GM18511 (cell line): ENCODE results near the gene EPN2.

Experiments used
- ATAC-seq: cut with Tn5 transposase; IDR thresholded peaks from one replicate; pipeline ENCODE4 v1.9.1; 2021; ENCODE audit warnings: mild to moderate bottlenecking, moderate library complexity; ENCODE audit not compliant: unreplicated experiment

The EPN2 gene

DNA sequence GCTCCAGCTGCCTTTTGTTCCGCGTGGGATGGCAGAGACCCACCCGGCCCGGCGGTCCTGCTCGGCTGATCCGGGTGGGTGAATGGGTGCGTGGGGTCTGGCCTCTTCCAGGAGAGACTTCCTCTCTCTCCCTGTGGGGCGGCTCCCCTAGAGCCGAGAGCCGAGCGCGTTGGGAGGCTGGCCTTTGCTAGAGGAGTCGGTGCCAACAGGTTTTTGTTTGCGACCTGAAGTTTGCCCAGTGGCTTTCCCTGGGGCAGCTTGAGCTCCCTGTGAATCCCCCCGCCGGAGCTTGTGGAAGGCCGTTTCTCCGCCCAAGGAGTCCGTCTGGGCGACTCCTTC lies 970 bp downstream of the EPN2 start:
- ATAC-seq = no peak

DNA sequence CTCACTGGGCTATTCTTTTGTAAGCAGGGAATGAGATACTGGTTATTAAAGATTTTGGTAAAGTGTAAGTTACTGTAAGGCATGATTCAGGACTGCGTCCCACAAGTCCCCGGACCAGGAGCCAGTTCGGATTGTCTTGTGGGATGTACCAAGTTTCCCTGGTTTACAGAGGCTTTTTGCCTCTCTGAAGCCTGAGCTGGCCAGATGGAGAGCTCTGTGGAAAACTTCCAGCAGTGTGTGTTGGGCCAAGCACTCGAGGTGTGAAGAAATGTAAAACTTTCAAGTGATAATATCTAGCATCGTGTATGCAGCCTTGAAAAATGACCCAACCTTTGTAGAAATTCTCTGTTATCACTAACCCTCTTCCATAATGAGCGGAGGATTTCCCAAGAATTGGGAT lies 2.4 kb downstream of the EPN2 start:
- no peak for ATAC-seq

DNA sequence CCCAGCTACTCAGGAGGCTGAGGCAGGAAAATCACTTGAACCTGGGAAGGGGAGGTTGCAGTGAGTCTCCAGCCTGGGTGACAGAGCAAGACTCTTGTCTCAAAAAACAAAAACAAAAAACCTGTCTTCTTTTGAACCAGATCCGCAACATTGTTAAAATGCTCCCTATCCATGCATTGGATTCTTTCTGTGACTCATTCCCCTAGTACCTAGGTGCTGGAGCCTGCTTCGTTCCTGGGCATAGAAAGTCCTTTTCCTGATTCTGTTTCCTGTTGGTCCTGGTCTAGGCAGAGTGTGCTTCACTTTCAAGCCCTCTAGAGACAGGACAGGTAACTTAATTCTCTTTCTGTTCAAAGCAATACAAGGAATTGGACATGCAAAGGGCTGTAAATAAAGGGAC lies 5.2 kb downstream of the EPN2 start:
- ATAC-seq = no peak

DNA sequence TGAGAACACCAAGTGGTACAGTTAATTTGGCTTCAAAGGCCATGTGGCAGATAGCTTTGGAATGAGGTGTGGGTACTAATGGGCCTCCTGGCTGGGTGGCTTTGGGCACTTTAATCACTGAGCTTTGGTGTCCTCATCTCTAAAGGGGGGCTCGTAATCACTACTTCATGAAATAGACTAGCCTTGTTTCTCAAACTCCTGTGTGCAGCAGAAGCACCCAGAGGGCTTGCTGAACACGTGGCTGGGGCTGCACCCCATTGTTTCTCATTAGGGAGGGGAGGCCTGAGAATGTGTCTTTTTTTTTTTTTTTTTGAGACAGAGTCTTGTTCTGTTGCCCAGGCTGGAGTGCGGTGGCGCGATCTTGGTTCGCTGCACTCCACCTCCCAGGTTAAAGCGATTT lies 5.8 kb downstream of the EPN2 start:
- no peak for ATAC-seq

DNA sequence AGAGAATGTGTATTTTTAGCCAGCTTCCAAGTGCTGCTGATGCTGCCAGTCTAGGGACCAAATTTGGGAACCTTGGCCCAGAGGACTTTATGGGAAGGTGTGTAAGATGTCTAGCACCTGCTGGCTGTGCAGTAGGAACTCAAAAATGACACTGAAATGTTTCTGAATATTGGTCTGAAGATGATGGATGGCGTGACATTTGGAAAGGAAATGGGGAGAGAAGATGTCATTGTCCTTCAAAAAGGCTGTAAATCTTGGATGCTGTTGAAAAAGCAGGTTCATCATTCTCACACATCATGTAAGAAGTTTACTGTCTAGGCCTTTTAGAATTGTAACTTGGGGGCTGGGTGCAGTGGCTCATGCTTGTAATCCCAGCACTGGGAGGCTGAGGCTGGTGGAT lies 6.7 kb downstream of the EPN2 start:
- ATAC-seq = no peak

DNA sequence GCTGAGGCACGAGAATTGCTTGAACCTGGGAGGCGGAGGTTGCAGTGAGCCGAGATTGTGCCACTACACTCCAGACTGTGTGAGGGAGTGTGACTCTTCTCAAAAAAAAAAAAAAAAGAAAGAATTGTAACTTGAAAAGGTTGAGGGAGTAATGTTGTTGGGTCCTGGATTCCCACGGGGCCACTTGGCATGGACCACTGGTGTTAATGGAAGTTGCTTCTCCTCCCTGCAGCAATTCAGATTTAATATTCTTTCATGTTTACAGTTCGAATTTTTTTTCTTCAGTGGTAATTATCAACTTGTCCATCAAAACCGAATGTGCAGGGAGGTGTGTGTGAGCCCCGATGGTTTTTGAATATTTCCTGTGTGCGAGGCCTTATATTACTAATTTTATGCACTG lies 7.2 kb downstream of the EPN2 start:
- no peak for ATAC-seq

DNA sequence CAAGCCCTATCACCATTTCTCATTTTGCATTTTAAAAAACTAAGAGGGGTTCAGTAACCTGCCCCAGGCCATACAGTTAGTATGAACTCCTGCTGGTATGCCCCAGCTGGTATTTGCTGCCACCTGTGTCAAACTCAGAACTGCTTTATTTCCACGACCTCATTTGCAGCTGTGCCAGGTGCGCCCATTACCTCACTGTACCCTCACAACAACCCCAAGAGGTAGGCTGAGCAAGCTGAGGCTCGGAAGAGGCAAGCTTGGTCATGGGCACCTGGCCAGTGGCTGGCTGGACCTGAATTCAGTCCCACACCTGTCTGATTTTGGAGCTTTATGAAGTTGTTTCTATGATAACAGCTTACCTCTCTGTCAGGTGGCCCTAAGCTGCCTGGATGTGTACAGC lies 7.6 kb downstream of the EPN2 start:
- no peak for ATAC-seq

DNA sequence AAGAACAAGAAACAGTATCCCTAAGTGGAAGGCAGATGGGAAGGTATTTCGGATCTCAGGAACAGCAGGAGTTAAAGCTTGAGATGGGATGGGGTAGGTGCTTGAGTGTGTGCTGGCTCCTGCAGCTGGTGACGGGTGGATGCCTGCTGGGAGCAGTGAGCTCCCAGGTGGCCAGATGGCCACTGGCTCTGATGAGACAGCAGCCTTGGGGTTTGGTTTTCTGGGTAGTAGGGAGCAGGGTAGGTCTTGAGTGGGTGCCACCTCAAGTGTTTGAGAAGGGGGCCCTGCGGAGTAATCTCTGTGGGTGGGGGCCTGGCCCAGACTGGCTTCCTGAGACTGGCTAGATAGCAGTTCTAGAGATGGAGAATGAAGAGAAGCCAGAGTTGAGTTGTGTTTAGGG lies 10.3 kb downstream of the EPN2 start:
- no peak for ATAC-seq

DNA sequence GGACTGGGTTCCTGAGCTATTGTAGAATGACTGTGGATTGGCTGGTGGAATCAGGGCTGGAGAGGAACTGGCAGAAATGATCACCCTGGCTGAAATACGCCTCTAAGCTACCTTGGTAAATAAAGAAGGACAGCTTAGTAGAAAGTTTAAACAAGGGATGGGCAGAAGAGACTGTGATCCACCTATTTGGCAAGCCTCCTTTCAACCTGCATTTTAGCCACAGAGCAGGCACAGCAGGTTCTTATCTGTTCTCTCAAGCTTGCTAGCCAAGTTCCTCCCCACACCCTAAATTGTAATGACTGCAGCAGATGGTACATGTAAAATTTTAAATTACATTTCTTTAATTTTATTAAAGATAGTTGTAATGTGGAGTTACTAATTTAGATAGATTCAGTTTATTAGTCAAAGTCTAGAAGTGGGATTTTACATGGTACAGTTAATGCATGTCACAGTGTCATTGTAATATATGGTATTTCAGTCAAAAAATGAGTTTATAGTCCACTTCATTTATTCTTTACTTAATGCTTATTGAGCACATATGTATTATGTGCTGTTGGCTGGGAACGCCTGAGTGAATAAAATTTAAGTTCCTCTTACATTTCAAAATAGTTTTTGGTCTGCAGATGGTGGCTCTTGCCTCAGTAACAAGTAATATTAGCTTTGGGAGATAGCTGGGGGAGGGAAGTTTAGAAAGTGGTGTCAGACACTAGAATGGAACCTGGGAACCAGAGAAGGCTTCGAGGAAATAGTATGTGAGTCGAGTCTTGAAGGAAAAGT lies 11.2 kb downstream of the EPN2 start:
- no peak for ATAC-seq

DNA sequence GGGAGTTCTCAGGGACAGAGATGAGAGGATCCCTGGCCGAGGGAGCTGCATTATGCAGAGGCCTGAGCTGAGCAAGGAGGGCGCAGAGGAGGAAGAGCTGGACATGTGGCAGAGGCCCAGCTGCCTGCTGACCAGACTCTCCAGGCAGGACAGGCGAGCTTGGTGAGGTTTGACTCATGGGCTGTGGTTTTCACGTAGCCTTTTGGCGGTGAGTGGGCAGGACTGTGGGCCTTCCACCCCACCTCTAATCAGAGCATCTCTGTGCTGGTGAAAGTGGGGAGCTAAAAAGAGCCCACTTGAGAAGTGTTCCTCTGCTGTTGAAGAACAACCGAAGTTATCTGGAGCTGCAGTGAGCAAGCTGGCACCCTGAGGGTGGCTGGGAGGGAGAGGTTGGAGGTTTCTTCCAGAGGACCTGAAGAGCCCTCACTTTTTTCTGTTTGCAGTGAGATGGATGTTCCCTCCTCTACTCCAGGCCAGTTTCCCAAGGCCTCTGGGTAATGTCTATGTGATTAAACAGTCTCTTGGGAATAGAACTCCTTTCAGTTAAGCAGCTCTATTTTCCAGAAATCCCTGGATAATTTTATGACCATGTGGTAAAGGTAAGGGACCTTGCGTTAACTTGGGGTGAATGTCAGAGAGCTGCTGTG lies 11.9 kb downstream of the EPN2 start:
- ATAC-seq = no peak

DNA sequence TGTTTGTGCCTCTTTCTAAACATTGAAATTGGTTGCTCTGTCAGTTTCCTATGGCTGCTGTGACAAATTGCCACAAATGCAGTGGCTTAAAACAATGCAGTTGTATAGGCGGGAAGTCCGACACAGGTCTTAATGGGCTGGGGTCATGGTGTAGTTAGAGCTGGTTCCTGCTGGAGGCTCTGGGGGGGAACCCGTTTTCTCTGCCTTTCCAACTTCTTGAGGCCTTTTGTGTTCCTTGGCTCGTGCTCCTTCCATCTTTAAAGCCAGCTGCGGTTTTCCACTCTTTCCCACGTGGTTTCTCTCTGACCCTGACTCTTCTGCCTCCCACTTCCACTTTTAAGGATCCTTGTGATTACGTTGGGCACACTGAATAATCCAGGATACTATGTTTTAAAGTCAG lies 12.5 kb downstream of the EPN2 start:
- no peak for ATAC-seq

DNA sequence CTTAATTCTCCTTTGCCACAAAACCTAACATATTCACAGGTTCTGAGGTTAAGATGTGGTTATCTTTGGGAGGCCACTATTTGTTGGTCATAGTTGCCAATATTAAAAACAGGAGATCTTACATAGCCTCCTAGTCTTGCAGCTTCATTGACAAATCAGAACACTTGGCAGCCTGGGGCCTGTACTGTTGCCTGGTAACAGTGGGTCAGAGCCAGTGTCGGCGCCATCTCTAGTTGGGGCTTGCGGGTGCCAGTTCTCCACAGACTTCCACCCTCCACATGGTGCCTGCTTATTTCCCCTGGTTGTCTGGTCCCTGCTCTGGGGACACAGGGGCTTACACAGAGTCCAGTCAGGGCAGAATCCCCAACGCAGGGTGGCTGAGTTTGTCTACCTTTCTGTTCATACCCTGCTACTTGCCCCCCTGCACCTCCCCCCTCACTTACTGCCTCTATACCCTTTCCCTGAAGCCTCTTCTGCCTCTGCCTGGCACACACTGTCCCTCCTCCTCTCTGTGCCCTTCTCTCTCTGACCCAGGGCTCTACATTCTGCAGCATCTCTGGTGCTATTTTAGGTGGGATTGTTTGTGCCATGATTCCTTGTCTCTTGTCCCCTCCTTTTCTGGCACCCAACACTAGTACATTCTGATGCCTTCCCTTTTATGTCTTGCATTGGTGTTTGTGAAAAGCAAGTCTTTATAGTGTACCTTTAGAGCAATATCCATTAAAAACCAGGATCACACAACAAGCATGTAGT lies 13.4 kb downstream of the EPN2 start:
- no peak for ATAC-seq

DNA sequence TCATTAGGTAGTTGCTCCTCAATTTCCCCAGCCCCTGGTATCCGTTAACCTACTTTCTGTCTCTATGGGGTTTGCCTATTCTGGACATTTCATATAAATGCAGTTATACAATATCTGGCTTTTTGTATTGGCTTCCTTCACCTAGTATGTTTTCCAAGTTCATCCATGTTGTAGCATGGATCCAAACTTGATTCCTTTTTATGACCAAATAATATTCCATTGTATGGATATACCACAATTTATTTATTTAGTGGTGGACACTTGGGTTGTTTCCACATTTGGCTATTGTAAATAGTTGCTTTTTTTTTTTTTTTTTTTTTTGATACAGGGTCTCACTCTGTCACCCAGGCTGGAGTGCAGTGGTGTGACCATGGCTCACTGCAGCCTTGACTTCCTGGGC lies 15.9 kb downstream of the EPN2 start:
- ATAC-seq = no peak

DNA sequence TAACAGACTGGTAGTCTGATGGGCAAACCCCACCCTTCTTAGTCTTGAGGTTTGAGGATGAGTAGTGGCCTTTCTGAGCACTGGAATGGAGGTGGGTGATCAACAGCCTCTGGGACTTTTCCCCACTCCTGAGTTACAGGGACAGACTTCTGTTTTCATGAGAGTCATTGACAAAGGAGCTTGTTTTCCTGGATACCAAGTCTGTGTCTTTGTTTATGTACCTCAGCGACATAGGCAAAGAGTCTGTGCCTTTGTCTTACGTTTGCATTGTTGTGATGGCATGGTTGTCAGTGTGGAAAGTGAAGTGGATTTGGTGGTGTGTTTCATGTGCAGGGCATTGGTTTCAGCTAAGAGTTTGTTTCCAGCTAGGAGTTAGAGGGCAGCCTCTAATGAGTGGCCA lies 17.5 kb downstream of the EPN2 start:
- ATAC-seq = no peak

DNA sequence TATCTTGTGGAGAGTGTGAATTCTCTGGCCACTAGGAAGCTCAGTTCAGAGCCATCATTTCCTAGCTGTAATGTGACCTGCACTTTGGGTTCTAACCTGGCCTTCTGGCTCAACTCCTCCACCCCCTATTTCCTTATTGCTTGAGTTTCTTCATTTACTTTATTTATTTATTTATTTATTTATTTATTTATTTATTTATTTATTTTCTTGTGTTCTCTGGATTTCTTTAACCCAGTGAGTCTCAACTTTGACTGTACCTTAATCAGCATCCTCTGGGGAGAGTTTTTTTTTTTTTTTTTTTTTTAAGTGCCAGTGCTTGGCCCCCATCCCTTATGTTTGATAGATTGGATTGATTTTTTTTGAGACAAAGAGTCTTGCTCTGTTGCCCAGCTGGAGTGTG lies 18.1 kb downstream of the EPN2 start:
- no peak for ATAC-seq

DNA sequence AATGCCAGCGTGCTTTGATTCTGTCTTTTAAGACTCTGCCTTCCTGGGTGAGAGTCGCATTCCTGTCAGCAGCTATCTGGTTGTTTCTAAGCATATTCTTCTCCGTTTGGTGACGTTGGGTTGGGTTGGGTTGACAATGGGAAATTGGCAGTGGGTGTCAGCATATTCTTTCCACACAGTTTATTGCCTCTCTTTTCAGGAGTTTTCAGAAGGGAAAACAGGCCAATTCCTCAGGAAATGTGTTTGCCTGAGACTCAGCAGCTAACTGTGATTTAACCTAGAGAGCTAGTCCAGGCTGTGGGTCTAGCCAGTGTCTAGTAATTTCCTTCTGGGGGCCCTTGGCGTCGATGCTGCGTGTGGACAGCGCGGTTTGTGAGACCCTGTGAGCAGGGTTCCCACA lies 21.2 kb downstream of the EPN2 start:
- no peak for ATAC-seq

DNA sequence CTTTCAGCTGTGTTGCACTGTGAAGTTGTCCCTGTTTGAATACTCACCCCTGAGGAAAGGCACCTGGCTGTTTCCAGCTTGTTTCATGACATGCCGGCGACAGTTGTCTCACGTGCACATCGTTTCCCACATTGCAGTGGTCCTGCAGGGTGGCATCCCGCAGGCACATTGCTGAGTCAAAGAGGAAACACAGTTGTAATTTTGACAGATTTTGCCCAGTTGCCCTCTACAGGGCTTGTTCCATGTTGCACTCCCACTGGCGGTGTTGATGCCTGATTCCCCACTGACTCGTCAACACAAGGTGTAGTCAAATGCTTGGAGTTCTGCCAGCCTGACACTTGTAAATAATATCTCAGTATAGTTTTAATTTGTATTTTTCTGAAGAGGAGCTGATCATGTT lies 23.8 kb downstream of the EPN2 start:
- ATAC-seq = no peak

DNA sequence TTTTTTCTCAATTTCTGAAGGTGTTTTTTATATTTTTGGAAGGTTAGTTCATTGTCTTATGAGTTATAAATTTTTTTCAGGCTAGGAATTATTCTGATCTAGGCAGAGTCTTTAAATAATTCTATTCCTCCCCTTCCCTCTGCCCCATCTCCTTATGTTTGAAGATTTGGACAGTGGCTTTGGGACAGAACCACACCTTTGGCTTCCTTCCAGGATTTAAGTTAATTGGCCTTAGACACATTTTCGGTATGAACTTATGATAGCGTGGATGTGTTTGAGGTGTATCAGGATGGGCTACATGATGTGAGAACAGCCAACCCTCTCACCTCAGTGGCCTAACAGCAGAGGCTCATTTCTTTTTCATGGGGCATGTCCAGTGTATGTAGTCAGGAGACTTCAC lies 24.3 kb downstream of the EPN2 start:
- ATAC-seq = no peak

DNA sequence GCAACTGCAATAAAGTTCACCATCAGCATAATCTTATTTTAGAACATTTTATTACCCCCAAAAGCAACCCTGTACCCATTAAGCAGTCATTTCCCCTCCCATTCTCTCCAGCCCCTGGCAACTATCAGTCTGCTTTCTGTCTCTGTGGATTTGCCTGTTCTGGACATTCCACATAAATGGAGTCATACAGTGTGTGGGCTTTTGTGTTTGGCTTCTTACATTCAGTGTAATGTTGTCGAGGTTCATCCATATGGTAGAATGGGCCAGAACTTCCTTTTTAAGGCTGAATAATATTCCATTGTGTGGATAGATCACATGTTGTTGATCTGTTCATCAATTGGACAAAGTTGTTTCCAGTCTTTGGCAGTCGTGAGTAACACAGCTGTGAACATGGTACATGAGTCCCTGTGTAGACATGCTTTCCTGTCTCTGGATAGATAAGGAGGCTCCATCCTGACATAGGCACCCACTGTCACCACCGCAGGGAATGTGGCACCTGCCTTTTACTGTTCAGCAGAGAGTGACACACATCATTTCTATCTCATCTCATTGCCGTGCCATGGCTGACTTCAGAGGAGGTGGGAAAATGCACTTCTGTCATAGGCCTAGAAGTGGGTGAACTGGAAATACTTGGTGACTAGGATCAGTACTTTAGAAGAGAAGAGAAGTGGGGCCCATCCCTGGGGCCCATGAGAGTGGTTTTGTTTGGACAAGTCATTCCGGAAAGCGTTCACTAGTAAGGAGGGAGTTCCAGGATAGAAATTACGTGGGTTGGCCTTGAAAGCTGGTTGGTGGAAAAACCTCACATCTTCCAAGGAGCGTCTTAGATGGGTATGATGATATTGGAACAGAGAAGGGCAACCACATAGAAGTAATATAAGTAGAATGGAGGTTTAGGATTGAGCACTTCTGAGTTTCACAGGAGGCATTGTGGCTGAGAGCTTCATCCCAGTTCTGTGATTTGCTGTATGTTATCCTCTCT lies 25.8 kb downstream of the EPN2 start:
- no peak for ATAC-seq

DNA sequence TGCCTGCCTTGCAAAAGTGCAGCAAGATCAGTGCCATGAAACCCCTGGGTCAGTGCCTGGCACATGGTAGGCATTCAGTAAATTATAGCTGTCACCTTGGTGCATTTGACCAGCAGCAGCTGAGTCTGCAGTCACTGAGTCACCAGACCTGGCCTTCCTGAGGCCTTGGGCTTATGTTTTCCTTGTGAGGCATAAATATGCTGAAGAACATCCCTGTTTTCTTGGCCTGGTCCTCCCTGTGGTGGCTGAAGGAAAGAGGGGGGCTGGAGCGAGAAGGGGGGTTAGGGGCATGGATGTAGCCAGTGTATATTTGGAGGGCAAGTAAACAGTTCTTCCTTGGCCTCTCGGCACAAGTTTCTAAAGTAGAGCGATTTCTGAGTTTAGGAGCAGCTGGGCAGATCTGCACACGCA lies 26.5 kb downstream of the EPN2 start:
- ATAC-seq = no peak

DNA sequence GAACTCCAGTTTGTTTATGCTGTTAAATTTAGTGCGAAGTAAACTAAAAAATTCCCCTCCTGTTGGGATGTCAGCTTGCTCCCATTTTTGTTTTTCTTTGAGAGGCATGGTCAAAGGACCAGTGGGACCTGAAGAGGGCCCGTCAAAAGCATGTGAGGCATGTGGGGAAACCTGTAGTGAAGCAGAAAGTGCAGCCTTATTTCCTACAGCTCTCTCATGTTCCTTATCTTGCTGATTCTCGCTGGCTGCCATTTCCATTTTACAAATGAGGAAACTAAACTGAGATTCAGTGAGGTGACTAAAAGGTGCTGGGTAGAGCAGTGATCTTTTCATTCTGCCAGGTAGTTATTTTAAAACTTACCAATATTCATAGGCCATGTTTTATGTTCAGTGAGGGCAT lies 27.1 kb downstream of the EPN2 start:
- no peak for ATAC-seq
